Transverse colon (tissue), 4 donors: ENCODE measurements around the gene WDFY3. TPM values are rescaled to one million over a fixed set of nuclear protein-coding genes. Genes with fewer than 3 reads are reported as not detected.
"Not testable (repeated sequence)": the region's sequence is repeated elsewhere in the genome, so short reads cannot be mapped to it uniquely, and the experiment has no call there.

Experiments
- DNase-seq: peaks from one replicate; pipeline ENCODE4 v3.0.0-alpha.2; 2019
- H3K27ac ChIP-seq, 4 donors: fragments of 200-600 bp; sonication (generic); 2 replicates each; pipeline ENCODE4 v1.5.1; 2016 to 2018; ENCODE audit warnings: inconsistent platforms in 4 of 4
- H3K27me3 ChIP-seq: fragments of 200-600 bp; sonication (generic); 2 replicates; pipeline ENCODE4 v1.5.1; 2017; ENCODE audit warnings: inconsistent platforms
- H3K36me3 ChIP-seq, 4 donors: fragments of 200-600 bp; sonication (generic); 2 replicates each; pipeline ENCODE4 v1.5.1; 2017 to 2019; ENCODE audit warnings: inconsistent platforms in 4 of 4
- H3K4me1 ChIP-seq, 4 donors: fragments of 200-600 bp; sonication (generic); 2 replicates each; pipeline ENCODE4 v1.5.1; 2017 to 2020; ENCODE audit warnings: inconsistent platforms in 4 of 4
- H3K4me3 ChIP-seq, 4 donors: fragments of 200-600 bp; sonication (generic); 1 replicate in 1 of 4; 2 replicates in 3 of 4; pipeline versions ENCODE4 v1.5.1 to v1.6.1; 2017 to 2019; ENCODE audit warnings: inconsistent platforms in 4 of 4
- H3K9me3 ChIP-seq, 2 donors: fragments of 200-600 bp; sonication (generic); 2 replicates each; pipeline ENCODE4 v1.5.1; 2017 to 2019; ENCODE audit warnings: inconsistent platforms in 2 of 2
- EP300 ChIP-seq: sonication (generic); formaldehyde crosslinking; IDR thresholded peaks from one replicate; pipeline ENCODE4 v1.6.1; 2017; ENCODE audit warnings: antibody characterized with exemption, low read depth
- POLR2A ChIP-seq: fragments of 450-650 bp; IDR thresholded peaks from one replicate; pipeline ENCODE4 v1.6.1; 2016; ENCODE audit warnings: antibody characterized with exemption, mild to moderate bottlenecking, moderate library complexity
- POLR2AphosphoS5 ChIP-seq, 3 donors: sonication (generic); formaldehyde crosslinking; IDR thresholded peaks; one replicate each; pipeline ENCODE4 v1.6.1; 2016; ENCODE audit warnings: antibody characterized with exemption in 3 of 3
- WGBS, 2 donors: methylation state at CpG; one replicate each; pipeline ENCODE4 v1.1.5; 2018; ENCODE audit warnings: low coverage in 1 of 2; 5-methylcytosine and 5-hydroxymethylcytosine counted together
- in situ Hi-C, 4 donors: fragments of 200-750 bp; cut with MboI; loops; one replicate each; pipeline versions ENCODE4 v1.15.0 to v1.15.1; 2017; ENCODE audit warnings: low sequenced_read_pairs in 3 of 4, low pct_ligation_motif_present in 1 of 4, low pct_unique_long_range_greater_than_20kb in 1 of 4
- intact Hi-C: fragments of 100-400 bp; cut with DNase I; formaldehyde crosslinking; loops from one replicate; pipeline ENCODE4 v1.15.1; 2023; ENCODE audit warnings: low total_unique reads
- total RNA-seq, 4 donors: library from RNA; depleted of rRNA; stranded (reverse); fragments of >200 nt; gene quantifications; one replicate each; pipeline ENCODE4 v1.1.0, GENCODE V29; 2016
- TF ChIP-seq, protein P1 (sequence below), 5 experiments: fragments of 200-600 bp in 3 of 5; fragments of 450-650 bp in 2 of 5; sonication (generic) in 3 of 5; IDR thresholded peaks; 1 replicate in 2 of 5; 2 replicates in 3 of 5; pipeline ENCODE4 v1.5.1; 2016 to 2017; ENCODE audit warnings: antibody characterized with exemption in 5 of 5, inconsistent platforms in 3 of 5, mild to moderate bottlenecking in 2 of 5, moderate library complexity in 1 of 5

WDFY3 gene
- total RNA-seq, 4 donors from 2014 or later = 58.8 to 449 (median 69.2) TPM

DNA sequence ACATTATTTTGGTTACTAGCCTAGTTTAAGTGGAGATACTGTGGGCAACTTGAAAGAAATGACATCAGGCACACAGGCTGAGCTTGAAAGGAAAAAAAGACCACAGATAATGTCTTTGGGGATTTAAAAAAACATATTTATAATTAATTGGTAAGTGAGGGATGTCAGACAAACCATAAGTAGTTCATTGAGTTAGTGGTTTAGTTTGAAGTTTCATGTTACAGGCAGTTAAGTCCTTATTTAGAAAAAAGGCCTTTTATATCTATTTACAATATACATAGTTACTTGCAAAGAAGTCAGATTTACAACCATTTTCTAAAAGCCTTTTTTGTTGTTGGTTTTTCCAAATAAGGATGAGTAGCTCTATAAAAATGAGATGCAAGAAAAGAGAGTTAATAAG lies 294.3 kb downstream of the WDFY3 start:
- Histone ChIP-seq H3K4me3 (no peak overlapping the region), H3K9me3 (no peaks in the 10 kb centered on the region), H3K4me1 (no peaks in the 10 kb centered on the region), H3K36me3 (peaks cover 0 to 40% (median 14%) of the 10 kb centered on the region in 4 donors), H3K27me3 (no peaks in the 10 kb centered on the region), H3K27ac (no peak overlapping the region)
- TF ChIP-seq POLR2AphosphoS5 (IDR thresholded peaks at IDR 0.05) (no peak), EP300 (no peak)
- TF ChIP-seq, protein P1, sequence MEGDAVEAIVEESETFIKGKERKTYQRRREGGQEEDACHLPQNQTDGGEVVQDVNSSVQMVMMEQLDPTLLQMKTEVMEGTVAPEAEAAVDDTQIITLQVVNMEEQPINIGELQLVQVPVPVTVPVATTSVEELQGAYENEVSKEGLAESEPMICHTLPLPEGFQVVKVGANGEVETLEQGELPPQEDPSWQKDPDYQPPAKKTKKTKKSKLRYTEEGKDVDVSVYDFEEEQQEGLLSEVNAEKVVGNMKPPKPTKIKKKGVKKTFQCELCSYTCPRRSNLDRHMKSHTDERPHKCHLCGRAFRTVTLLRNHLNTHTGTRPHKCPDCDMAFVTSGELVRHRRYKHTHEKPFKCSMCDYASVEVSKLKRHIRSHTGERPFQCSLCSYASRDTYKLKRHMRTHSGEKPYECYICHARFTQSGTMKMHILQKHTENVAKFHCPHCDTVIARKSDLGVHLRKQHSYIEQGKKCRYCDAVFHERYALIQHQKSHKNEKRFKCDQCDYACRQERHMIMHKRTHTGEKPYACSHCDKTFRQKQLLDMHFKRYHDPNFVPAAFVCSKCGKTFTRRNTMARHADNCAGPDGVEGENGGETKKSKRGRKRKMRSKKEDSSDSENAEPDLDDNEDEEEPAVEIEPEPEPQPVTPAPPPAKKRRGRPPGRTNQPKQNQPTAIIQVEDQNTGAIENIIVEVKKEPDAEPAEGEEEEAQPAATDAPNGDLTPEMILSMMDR (IDR thresholded peaks at IDR 0.05) = no peak
- intact Hi-C loops = no loop called here
- in situ Hi-C loops = no loop called here
- no peak for DNase-seq

DNA sequence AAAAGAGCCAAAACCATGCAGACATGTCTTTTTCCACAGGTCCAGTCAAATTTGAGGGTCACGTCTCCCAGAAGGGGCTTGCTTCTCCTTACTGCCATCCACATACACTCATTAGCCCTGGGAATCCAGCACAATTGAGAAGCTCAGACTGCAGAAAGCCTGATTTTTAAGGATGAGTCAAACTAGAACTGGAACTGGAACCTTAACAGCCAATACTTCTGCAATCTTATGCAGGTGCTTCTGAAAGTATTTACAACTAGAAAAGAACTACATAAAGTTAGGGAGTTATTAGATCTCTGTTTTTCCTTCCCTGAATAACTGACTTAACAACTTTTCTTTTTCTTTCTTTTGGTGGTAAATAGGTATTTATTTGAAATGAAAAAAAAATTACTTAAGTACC lies 297.3 kb downstream of the WDFY3 start:
- intact Hi-C loops = no loop called here

DNA sequence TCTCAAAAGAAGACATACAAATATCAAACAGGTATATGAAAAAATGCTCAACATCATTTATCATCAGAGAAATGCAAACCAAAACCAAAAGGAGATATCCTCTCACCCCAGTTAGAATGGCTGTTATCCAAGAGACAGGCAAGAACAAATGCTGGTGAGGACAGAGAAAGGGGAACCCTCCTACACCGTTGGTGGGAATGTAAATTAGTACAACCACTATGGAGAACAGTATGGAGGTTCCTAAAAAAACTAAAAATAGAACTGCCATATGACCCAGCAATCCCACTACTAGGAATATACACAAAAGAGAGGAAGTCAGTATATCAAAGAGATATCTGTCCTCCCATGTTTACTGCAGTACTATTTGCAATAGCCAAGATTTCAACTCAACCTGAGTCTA lies 300.1 kb downstream of the WDFY3 start:
- in situ Hi-C loops = no loop called here
- H3K4me3 ChIP-seq = no peak overlapping the region

More for the DNA sequence above, 297.3 kb downstream of the WDFY3 start:
- TF ChIP-seq, protein P1 (IDR thresholded peaks at IDR 0.05) = no peak
- TF ChIP-seq EP300 (no peak), POLR2A (no peak), POLR2AphosphoS5 (IDR thresholded peaks at IDR 0.05) (no peak)
- DNase-seq = no peak
- Histone ChIP-seq H3K4me1 (no peaks in the 10 kb centered on the region), H3K9me3 (no peaks in the 10 kb centered on the region), H3K27ac (no peak overlapping the region), H3K4me3 (no peak overlapping the region), H3K36me3 (peaks cover 0 to 22% (median 9%) of the 10 kb centered on the region in 4 donors), H3K27me3 (no peaks in the 10 kb centered on the region)
- in situ Hi-C loops = no loop called here
- 76% methylated on average over 1 of the region's 1 CpG; no CpG with 5 or more reads in 1 of the 2 donors for WGBS, 2 donors

DNA sequence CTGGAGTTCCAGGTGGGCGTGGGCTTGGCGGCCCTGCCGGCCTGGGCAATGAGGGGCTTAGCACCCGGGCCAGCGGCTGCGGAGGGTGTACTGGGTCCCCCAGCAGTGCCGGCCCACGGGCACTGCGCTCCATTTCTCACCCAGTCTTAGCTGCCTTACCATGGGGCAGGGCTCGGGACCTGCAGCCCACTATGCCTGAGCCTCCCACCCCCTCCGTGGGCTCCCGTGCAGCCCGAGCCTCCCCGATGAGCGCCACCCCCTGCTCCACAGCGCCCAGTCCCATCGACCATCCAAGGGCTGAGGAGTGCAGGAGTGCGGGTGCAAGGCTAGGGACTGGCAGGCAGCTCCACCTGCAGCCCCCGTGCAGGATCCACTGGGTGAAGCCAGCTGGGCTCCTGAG lies 301.7 kb downstream of the WDFY3 start:
- H3K27me3 ChIP-seq, H3K9me3 ChIP-seq, H3K36me3 ChIP-seq, H3K27ac ChIP-seq, intact Hi-C loops, DNase-seq, in situ Hi-C loops, H3K4me3 ChIP-seq: not testable (repeated sequence)
- WGBS, 2 donors = 93% methylated on average over 18 of the region's 19 CpGs; no CpG with 5 or more reads in 1 of the 2 donors
- peaks cover 0 to 22% (median 7%) of the 10 kb centered on the region in 4 donors for H3K4me1 ChIP-seq

More for the DNA sequence above, 300.1 kb downstream of the WDFY3 start:
- WGBS, 2 donors = 50 to 67% methylated on average over 1 of the region's 1 CpG
- no peak overlapping the region for H3K27ac ChIP-seq
- intact Hi-C loops = no loop called here
- no peak for DNase-seq
- TF ChIP-seq, protein P1 (IDR thresholded peaks at IDR 0.05) = no peak
- TF ChIP-seq POLR2AphosphoS5 (IDR thresholded peaks at IDR 0.05) (no peak), POLR2A (no peak), EP300 (no peak)
- H3K27me3 ChIP-seq = no peaks in the 10 kb centered on the region
- peaks cover 0 to 8% (median 4%) of the 10 kb centered on the region in 4 donors for H3K4me1 ChIP-seq
- H3K9me3 ChIP-seq = no peaks in the 10 kb centered on the region
- peaks cover 0 to 5% (median 0%) of the 10 kb centered on the region in 4 donors for H3K36me3 ChIP-seq
